Superior temporal gyrus (tissue), 1 donor: ENCODE results near the gene UTP14C.
A peak's percentile ranks its signal among the peaks of the same experiment; 100 is the strongest.
"Not testable (repeated sequence)": the region's sequence is repeated elsewhere in the genome, so short reads cannot be mapped to it uniquely, and the experiment has no call there.

ENCODE experiments used
- DNase-seq: peaks from one replicate; pipeline ENCODE4 v3.0.0-alpha.2; 2016; ENCODE audit errors: extremely low spot score

UTP14C gene, protein sequence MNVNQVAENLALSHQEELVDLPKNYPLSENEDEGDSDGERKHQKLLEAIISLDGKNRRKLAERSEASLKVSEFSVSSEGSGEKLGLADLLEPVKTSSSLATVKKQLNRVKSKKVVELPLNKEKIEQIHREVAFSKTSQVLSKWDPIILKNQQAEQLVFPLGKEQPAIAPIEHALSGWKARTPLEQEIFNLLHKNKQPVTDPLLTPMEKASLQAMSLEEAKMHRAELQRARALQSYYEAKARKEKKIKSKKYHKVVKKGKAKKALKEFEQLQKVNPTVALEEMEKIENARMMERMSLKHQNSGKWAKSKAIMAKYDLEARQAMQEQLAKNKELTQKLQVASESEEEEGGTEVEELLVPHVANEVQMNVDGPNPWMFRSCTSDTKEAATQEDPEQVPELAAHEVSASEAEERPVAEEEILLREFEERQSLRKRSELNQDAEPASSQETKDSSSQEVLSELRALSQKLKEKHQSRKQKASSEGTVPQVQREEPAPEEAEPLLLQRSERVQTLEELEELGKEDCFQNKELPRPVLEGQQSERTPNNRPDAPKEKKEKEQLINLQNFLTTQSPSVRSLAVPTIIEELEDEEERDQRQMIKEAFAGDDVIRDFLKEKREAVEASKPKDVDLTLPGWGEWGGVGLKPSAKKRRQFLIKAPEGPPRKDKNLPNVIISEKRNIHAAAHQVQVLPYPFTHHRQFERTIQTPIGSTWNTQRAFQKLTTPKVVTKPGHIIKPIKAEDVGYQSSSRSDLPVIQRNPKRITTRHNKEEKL

DNA sequence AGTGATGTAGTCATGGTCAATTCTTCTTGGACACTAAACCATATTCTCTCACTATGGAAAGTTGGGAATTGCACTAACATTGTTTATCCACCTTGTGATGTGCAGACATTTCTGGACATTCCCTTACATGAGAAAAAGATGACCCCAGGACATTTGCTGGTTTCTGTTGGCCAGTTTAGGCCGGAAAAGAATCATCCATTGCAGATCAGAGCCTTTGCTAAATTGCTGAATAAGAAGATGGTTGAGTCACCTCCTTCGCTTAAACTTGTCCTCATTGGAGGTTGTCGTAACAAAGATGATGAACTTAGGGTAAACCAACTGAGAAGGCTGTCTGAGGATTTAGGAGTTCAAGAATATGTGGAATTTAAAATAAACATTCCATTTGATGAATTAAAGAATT lies at the start of gene UTP14C:
TSS of gene UTP14C (plus strand) at position 211 of the 400 bp plus-strand sequence. CDS start 4,114 bp downstream, outside the sequence.
- no peak for DNase-seq

DNA sequence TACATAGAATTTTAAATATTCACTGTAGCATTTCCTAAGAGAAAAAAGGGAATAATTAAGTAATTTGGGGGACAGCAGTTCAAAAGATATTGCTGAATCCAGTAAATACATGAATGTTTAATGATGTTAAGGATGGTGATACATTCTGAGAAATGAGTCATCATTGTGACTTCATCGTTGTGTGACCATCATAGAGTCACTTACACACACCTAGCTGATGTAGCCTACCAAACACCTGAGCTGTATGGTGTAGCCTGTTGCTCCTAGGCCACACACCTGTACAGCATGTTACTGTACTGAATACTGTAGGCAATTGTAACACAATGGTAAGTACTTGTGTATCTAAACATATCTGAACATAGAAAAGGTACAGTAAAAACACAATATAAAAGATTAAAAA lies 48.1 kb upstream of the UTP14C start:
- DNase-seq, result no peak

DNA sequence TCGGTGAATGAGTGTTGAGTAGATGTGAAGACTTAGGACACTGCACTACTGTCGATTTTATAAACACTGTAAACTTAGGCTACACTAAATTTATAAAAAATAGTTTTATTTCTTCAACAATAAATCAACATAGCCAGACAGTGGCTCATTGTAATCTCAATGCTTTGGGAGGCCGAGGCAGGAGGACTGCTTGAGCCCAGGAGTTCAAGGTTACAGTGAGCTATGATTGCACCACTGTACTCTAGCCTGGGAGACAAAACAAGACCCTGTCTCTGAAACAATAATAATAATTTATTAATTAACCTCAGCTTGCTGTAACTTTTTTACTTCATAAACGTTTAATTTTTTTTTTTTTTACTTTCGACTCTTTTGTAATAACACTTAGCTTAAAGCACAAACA lies 47.6 kb upstream of the UTP14C start:
- DNase-seq, result no peak

DNA sequence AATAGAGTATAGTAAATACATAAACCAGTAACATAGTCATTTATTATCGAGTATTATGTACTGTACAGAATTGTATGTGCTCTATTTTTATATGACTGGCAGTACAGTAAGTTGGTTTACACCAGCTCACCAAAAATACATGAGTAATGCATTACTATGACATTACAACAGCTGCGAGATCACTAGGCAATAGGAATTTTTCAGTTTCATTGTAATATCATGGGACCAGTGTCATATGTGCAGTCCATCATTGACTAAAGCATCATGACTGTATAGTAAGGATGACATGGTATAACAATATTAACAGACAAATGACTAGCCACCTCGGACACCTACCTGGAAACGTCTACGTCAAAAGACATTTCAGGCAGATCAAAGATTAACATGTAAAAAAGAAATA lies 46.9 kb upstream of the UTP14C start:
- DNase-seq, result no peak

DNA sequence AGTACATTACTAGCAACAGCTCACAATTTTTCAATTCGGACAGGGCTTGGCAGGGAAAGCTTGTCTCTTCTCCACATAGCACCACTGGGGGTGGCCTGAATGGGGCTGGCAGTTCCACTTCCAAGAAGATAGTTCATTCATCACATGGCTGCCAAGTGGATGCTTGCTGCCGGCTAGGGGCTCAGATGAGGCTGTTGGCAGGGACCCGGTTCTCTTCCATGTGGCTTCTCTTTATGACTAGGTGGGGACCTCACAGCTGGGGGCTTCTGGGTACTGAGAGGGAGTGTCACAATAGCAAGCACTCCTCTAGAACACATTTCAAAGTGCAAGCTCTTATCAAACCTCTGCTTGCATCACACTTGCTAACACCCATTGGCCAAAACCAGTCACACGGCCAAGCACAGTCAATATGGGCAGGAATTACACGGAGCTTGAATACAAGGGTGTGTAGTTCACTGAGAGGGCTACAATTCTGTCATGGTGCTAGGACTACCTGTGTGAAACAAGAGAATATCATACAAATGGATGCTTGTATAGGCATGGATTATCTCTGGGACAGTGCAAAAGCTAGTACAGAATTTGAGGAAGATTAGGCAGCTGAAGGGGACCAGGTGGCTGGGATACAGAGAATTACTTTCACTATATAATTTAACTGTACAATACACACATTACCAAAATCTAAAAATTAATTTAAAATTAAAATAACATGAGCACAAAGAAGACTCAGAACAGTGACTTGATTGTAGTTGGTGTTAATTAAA lies 45.5 kb upstream of the UTP14C start:
- DNase-seq, result no peak

DNA sequence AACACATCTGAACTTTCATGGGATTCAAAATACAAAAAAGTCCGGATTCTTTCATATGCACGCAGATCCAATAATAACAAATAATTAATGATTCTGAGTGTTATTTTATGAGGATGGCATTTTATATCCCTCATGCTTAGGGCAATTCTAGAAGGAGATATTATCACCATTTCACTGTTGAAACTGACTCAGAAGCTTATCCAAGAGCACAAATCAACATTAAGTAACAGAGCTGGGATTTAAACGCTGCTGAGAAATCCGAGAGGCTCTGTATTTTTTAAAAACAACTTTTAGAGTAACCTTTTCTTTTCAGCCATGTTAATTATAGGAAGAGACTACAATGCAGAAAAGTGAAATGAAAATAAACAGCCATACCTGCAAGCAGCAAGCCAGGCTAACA lies 43.6 kb upstream of the UTP14C start:
- no peak for DNase-seq

DNA sequence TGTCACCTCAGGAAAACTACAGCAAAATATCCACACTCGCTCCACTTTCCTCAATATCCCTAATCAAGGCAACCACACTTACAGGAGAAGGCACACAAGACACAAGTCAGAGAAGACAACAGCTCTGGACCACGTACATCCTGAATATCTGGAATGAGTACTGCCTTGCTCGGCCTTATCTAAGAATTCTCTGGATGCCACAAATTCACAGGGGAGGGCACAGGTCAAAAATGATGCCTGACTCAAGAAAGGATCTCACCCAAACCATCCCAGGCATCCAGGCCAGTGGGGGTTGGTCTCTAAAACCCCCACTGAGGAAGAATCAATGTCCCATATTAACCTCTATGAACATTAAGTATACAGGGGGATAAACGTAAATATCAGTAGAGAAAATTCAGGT lies 43.1 kb upstream of the UTP14C start:
- DNase-seq, result no peak

DNA sequence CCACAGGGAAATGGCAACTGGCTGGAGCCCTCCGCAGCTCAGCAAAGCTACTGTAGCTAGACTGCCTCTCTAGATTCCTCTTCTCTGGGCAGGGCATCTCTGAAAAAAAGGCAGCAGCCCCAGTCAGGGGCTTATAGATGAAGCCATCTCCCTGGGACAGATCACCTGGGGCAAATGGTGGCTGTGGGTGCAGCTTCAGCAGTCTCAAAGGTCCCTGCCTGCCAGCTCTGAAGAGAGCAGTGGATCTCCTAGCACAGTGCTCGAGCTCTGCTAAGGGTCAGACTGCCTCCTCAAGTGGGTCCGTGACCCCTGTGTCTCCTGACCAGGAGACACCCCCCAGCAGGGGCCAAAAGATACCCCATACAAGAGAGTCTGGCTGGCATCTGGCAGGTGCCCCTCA lies 41.2 kb upstream of the UTP14C start:
- DNase-seq, result not testable (repeated sequence)

DNA sequence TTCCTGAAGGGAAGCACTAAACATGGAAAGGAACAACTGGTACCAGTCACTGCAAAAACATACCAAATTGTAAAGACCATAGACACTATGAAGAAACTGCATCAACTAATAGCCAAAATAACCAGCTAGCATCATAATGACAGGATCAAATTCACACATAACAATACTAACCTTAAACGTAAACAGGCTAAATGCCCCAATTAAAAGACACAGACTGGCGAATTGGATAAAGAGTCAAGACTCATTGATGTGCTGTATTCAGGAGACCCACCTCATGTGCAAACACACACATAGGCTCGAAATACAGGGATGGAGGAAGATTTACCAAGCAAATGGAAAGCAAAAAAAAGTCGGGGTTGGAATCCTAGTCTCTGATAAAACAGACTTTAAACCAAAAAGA lies 39.6 kb upstream of the UTP14C start:
- DNase-seq, result not testable (repeated sequence)

DNA sequence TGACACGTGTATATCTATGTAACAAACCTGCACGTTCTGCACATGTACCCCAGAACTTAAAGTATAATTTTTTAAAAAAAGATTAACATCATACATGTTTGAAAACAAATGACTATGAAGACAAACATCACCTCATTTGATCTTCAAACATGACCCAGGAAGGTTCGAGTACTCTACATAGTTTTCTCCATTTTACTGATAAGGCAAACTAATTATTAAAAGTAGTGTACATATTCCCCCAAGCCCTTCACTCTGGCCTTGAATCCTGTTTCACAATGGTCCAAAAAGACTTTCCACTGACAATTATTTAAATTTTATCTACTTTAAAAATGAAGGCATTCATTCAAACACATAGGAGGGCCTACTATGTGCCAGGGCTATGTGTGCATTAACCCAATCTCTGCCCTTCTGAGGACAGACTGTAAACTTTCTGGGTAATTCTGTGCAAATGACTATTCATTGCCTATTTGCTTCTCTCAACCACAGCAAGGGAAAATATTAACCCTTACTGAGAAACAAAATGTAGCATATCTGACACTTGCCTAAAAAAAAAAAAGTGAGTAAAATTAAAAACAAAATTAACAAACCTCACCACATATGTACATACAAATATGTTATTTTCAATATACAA lies 35.4 kb upstream of the UTP14C start:
- DNase-seq, result no peak

DNA sequence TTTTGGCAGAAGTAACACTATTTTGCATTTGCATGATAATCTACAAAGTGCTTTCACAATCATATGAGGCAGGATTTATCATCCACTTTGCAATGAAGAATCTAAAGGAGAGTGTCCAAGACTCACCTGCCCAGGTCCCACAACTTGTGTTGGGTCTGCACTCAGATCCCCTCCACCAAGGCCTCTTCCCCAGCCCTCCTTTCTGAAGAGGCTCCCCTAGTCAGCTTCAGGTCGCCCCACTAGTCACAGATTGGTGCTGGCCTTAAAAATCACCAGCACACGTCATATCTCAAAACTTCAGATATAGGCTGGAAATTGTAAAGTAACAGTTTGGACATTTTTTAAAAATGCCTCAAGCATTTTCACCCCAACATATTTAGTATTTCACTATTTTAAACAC lies 30.8 kb upstream of the UTP14C start:
- no peak for DNase-seq

DNA sequence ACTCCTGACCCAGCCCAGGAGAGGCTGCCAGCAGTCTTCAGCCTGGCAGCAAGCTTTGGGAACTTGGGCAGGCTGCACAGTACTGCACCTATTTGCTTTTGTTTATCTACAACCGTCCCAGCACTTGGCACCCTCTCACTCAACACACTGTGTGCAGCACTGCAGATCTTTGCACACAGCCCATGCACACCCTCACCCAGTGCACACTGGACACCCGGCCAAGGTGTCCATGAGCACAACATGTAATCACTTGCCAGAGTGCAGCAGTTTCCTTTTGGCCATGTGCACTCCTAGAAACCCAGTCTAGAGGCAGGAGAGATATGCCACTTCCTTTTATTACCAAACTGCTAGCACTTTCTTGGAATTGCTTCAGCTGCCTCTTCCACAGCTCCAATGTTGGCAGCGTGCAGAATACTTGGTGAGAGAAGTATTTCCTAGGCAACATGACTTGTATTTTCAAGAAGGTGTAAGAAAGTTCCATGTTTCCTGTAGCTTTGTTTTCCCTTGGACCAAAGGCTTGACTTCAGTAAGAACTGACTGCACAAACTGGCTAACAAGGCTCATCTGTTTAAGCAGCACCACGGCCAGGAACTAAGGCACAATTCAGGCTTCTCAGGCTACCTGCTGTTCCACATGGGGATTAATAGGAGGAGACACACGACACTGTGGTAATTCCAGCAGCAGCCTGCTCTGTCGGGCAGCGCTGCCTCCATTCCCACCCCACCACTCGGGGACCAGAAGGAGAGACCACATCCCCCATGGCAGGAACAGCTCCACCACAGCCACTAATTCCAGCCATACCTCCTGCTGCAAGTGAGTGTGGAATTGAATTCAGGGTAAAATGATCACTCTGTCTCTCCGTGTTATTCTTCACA lies 28.6 kb upstream of the UTP14C start:
- peak; percentile 61 for DNase-seq

DNA sequence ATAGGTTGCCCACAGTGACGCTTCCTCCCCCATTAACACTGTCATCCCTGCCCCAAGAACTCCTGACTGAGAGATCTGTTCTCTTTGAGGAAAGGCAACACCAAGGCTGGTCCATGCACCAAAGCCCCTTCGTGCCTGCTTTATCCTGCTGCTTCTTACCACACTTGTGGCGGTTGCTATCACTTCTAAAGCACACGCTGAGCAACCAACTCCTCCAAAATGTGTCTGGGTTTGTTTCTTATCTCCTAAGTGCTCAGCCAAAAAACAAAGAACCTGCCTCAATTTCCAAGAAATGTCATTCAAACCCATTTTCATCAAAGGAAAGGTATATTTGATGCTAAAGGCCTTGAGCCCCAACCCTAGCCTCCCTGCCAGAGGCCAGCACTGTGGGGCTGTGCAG lies 27.9 kb upstream of the UTP14C start:
- DNase-seq, result no peak

DNA sequence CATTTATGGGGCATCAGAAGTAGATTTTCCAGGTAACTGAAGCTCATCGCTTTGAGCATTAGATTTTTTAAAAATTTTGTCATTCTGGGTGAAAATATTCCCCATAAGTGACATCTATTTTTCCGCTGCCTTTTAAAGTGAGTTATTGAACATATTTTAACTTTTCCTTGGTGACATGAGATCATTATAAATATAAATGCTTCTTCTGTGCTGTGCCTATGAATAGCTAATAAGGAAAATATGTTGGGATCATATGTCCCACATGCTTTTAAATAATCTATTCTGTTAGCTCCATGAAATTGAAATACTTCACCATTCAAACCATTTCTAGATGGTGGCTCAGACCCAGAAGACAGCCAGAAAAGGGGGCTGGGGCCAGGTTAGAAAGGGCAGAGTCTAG lies 27.3 kb upstream of the UTP14C start:
- DNase-seq, result no peak

DNA sequence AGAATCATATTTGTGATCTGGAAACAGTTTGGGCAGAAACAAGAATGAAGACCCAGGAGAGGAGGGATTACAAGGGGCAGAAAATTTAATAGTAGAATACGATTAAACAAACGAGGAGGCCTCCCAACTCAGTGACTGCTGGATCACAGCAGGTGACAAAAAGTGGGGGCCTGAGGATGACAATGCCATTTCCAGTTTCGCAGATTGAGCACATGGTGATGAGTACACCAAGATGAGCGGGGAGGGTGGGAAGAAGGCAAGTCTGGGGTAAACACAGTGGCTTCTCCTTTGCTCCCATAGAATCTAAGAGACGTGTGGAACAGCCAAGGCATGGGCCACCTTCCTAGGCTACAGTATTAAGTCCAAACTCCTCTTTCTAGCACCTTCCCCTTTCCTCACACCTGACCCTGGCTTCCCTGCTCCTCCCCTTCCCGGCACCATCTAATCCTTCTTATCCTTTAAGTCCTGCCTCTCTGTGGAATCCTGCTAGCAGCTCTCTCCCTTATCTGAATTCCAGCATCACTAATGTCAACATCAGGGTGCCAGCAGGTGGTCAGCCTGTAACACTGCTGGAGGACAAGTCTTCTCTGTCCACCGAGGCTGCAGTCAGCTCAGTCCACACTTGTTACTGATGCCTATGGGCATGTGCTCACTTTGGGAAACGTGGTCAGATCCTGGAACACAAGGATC lies 26.7 kb upstream of the UTP14C start:
- no peak for DNase-seq

DNA sequence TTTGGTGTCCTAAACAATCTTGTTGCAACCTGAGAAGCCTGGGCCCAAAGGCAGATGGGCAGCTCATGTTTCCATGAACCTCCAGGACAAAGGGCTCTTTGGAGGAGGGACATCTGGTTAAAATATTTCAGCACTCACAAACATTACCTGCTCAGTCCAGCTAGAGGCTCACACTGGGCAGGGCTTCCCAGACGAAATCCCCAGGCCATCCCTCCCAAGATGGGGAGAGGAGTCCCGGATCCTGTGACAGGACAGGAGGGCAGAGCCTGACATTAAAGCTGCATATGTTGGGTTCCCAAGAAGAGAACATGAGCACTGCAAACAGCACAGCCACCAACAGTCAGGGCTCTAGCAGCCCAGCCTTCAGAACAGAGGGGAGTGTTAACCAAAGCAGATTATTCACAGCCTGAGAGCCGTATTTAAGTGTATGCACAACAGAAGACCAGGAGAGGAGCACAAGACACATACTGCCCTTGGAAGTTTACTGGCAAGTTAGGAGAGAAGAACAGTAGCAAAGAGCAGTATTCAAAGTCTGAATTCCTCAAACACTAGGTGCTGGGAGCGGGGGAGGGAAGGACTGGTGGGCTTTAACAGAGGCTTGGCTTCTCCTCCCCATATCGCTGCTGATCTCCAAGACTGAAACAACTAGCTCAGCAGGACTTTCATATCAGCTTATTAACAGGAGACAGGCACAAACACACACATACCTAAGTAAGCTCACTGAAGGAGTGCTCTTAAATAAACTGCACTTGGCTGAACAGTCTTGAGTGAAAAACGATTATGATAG lies 25.6 kb upstream of the UTP14C start:
- DNase-seq, result no peak

DNA sequence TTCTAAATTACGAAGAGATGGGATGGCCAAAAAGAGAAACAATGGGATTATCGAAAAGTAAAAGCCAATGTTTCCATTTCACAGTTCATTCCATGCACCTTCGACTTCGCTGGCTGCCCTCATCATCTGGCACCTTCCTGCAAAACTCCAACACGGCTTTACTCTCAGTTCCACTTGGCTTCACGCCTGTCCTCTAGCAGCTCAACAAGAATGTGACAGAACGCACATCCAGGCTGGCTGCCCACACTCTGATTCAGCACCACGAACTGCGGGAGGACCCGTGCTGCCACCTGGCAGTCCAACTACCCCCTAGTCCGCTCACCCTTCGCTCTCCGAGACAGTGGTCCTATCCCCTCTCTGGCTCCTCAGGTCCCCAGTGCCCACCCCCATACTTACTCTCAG lies 25.0 kb upstream of the UTP14C start:
- DNase-seq, result peak; percentile 47

DNA sequence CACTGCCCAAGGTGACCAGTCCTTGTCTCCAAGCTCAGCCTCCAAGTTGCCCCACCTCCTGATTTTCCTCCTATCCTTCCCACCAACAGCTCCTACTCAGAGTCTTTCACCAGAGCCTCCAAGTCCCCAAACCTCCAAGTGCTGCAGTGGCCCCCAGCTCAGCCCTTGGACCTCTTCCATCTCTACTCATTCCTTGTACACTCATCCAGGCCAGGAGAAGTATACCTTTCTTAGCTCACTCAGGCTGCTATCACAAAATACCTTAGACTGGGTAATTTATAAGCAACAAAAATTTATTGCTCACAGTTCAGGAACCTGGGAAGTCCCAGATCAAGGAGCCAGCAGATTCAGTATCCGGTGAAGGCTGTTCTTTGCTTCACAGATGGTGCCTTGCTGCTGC lies 24.6 kb upstream of the UTP14C start:
- no peak for DNase-seq

DNA sequence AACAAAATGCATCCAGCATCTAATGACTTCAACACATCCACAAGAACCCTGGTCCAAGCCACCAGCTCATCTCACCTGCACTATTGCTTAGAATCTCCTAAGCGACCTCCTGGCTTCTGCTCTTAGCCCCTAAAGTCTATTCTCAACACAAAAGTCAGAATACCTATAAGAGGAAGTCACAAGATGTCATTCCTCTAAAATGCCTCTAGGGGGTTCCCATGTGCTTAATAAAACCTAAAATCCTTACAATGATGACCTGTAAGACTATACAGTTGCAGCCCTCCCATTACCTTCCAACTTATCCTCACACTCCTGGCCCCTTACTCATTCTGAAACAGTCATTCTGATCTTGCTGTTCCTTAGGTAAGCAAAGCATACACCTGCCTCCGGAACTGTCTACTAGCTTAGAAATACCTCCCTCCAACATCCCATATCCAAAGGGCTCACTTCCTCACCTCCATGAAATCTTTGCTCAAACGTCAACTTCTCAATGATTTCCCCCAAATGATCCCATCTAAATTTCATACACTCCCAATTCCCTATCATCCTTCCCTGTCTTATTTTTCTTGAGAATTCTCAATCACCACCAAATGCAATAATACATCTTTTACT lies 23.3 kb upstream of the UTP14C start:
- DNase-seq, result peak; percentile 71
